SK-N-SH (cell line): ENCODE data around the gene OPRM1. TPM values are rescaled to one million over a fixed set of nuclear protein-coding genes. Genes with fewer than 3 reads are reported as not detected.

ENCODE experiments used
- CTCF ChIA-PET: fragments of 300-600, 350-600 bp; formaldehyde crosslinking; extraction: SDS; loops from one replicate; lab custom pipeline; 2021; lab: Yijun Ruan, JAX
- POLR2A ChIA-PET: fragments of 350-600 bp; sonication (Branson Sonifier 250); formaldehyde crosslinking; extraction: SDS; loops from one replicate; lab custom pipeline; 2020; ENCODE audit warnings: antibody characterized with exemption, inconsistent platforms; lab: Yijun Ruan, JAX
- DNase-seq: peaks from one replicate; pipeline ENCODE4 v3.0.0; 2012
- H2AFZ ChIP-seq: fragments of 200-600 bp; sonication (generic); 2 replicates; pipeline ENCODE4 v1.8.1; 2016; ENCODE audit warnings: antibody characterized with exemption, mild to moderate bottlenecking, low read depth
- H3F3A ChIP-seq: fragments of 200-600 bp; sonication (generic); replicated peaks from 2 replicates; pipeline ENCODE3; 2016; ENCODE audit warnings: antibody characterized with exemption, mild to moderate bottlenecking; ENCODE audit not compliant: insufficient read depth
- H3K27ac ChIP-seq, 2 experiments: fragments of 200-500 bp in 1 of 2; fragments of 200-600 bp in 1 of 2; sonication (Bioruptor generic) in 1 of 2; sonication (generic), shearing (Covaris generic) in 1 of 2; 2 replicates each; pipeline versions ENCODE4 v1.5.1 to v1.6.1; 2014 to 2016; ENCODE audit warnings: low read depth in 2 of 2, inconsistent platforms in 1 of 2, low read length in 1 of 2, mild to moderate bottlenecking in 1 of 2, mixed read lengths in 1 of 2
- H3K27me3 ChIP-seq: fragments of 200-600 bp; sonication (generic), shearing (Covaris generic); 2 replicates; pipeline ENCODE4 v1.6.1; 2016; ENCODE audit warnings: mixed run types; ENCODE audit not compliant: insufficient read depth
- H3K36me3 ChIP-seq, 2 experiments: fragments of 200-500 bp in 1 of 2; fragments of 200-600 bp in 1 of 2; sonication (Bioruptor generic) in 1 of 2; sonication (generic) in 1 of 2; replicated peaks in 1 of 2; 2 replicates each; pipeline versions ENCODE3 to v1.5.1; 2014 to 2016; ENCODE audit warnings: low read length in 1 of 2, mild to moderate bottlenecking in 1 of 2; ENCODE audit not compliant: insufficient read depth in 2 of 2, control insufficient read depth in 1 of 2
- H3K4me1 ChIP-seq, 2 experiments: fragments of 200-500 bp in 1 of 2; fragments of 200-600 bp in 1 of 2; sonication (Bioruptor generic) in 1 of 2; sonication (generic), shearing (Covaris generic) in 1 of 2; 2 replicates each; pipeline versions ENCODE4 v1.5.1 to v1.6.1; 2014 to 2016; ENCODE audit warnings: low read depth in 1 of 2, low read length in 1 of 2, mixed run types in 1 of 2; ENCODE audit not compliant: insufficient read depth in 2 of 2, control insufficient read depth in 1 of 2
- H3K4me2 ChIP-seq: fragments of 200-600 bp; sonication (generic), shearing (Covaris generic); 2 replicates; pipeline ENCODE4 v1.6.1; 2017; ENCODE audit warnings: mixed run types
- H3K4me3 ChIP-seq, 2 experiments: fragments of 200-500 bp in 1 of 2; fragments of 200-600 bp in 1 of 2; sonication (Bioruptor generic) in 1 of 2; sonication (generic), shearing (Covaris generic) in 1 of 2; 2 replicates each; pipeline versions ENCODE4 v1.5.1 to v1.8.1; 2014 to 2016; ENCODE audit warnings: low read depth in 2 of 2, inconsistent platforms in 1 of 2, low read length in 1 of 2, mild to moderate bottlenecking in 1 of 2, mixed read lengths in 1 of 2, moderate library complexity in 1 of 2
- H3K79me2 ChIP-seq: fragments of 200-600 bp; sonication (generic); 2 replicates; pipeline ENCODE4 v1.8.1; 2017; ENCODE audit warnings: mild to moderate bottlenecking; ENCODE audit not compliant: insufficient read depth
- H3K9ac ChIP-seq: fragments of 200-600 bp; sonication (generic); 2 replicates; pipeline ENCODE4 v1.6.1; 2017; ENCODE audit warnings: mixed run types
- H3K9me2 ChIP-seq: fragments of 200-600 bp; sonication (generic); 2 replicates; pipeline ENCODE4 v1.6.1; 2017; ENCODE audit warnings: mixed run types
- H3K9me3 ChIP-seq: fragments of 200-600 bp; sonication (generic); 2 replicates; pipeline ENCODE4 v1.6.1; 2017; ENCODE audit warnings: mixed run types, mild to moderate bottlenecking, moderate library complexity
- H4K20me1 ChIP-seq: fragments of 200-600 bp; sonication (generic); 2 replicates; pipeline ENCODE4 v1.6.1; 2017; ENCODE audit warnings: mild to moderate bottlenecking, mixed run types; ENCODE audit not compliant: insufficient read depth
- CHD2 ChIP-seq: fragments of 150-350 bp; IDR thresholded peaks from 2 replicates; pipeline ENCODE4 v1.6.1; 2018; ENCODE audit warnings: low read length; ENCODE audit not compliant: partially characterized antibody
- CTCF ChIP-seq: fragments of 200-600 bp; sonication (generic); IDR thresholded peaks from 2 replicates; pipeline ENCODE4 v1.6.1; 2017; ENCODE audit warnings: antibody characterized with exemption, mild to moderate bottlenecking, moderate library complexity
- ELF1 ChIP-seq: IDR thresholded peaks from 2 replicates; pipeline ENCODE4 v1.4.0; 2012
- EP300 ChIP-seq, 2 experiments: IDR thresholded peaks; 2 replicates each; pipeline versions ENCODE4 v1.4.0 to v1.6.1; 2012; ENCODE audit warnings: borderline replicate concordance in 1 of 2, low read depth in 1 of 2, low read length in 1 of 2
- EZH2phosphoT487 ChIP-seq: fragments of 200-600 bp; sonication (generic); IDR thresholded peaks from 2 replicates; pipeline ENCODE4 v1.6.1; 2017; ENCODE audit warnings: low read depth, mixed run types, mild to moderate bottlenecking, antibody characterized with exemption, moderate library complexity, borderline replicate concordance
- FOXJ3 ChIP-seq: sonication (generic); formaldehyde crosslinking; IDR thresholded peaks from 2 replicates; pipeline ENCODE4 v1.5.1; 2020; ENCODE audit warnings: mild to moderate bottlenecking, missing genetic modification reagents
- FOXM1 ChIP-seq: IDR thresholded peaks from 2 replicates; pipeline ENCODE4 v1.4.0; 2012; ENCODE audit warnings: low read depth, mild to moderate bottlenecking
- GATA2 ChIP-seq: sonication (generic); formaldehyde crosslinking; IDR thresholded peaks from 2 replicates; pipeline ENCODE4 v1.5.0; 2020; ENCODE audit warnings: mild to moderate bottlenecking, missing genetic modification reagents
- IRF3 ChIP-seq: fragments of 150-350 bp; IDR thresholded peaks from 2 replicates; pipeline ENCODE4 v1.6.1; 2016; ENCODE audit warnings: mild to moderate bottlenecking, low read depth, low read length
- JUND ChIP-seq: IDR thresholded peaks from 2 replicates; pipeline ENCODE4 v1.4.0; 2012
- MEF2A ChIP-seq: IDR thresholded peaks from 2 replicates; pipeline ENCODE4 v1.4.0; 2012; ENCODE audit warnings: low read depth, borderline replicate concordance
- NRF1 ChIP-seq: IDR thresholded peaks from 2 replicates; pipeline ENCODE4 v1.6.1; 2012; ENCODE audit warnings: low read depth, mild to moderate bottlenecking, low read length
- RAD21 ChIP-seq: IDR thresholded peaks from 2 replicates; pipeline ENCODE4 v1.6.1; 2012; ENCODE audit warnings: mild to moderate bottlenecking, low read length
- RCOR1 ChIP-seq: fragments of 150-350 bp; IDR thresholded peaks from 2 replicates; pipeline ENCODE4 v1.6.1; 2017; ENCODE audit warnings: antibody characterized with exemption, low read length
- RFX5 ChIP-seq: IDR thresholded peaks from 2 replicates; pipeline ENCODE4 v1.6.1; 2012; ENCODE audit warnings: mild to moderate bottlenecking, improper control_type of control experiment, low read length
- RXRA ChIP-seq: IDR thresholded peaks from 2 replicates; pipeline ENCODE4 v1.4.0; 2012; ENCODE audit warnings: low read depth, mild to moderate bottlenecking, borderline replicate concordance
- SMC3 ChIP-seq: IDR thresholded peaks from 2 replicates; pipeline ENCODE4 v1.6.1; 2012; ENCODE audit warnings: low read depth, low read length, improper control_type of control experiment
- TAF1 ChIP-seq: IDR thresholded peaks from 2 replicates; pipeline ENCODE4 v1.6.1; 2012; ENCODE audit warnings: low read depth, mild to moderate bottlenecking, low read length, moderate library complexity, borderline replicate concordance
- TCF12 ChIP-seq: IDR thresholded peaks from 2 replicates; pipeline ENCODE4 v1.4.0; 2012
- WGBS: methylation state at CpG from one replicate; pipeline ENCODE4 v1.1.6; 2017; ENCODE audit warnings: low lambda C conversion rate; 5-methylcytosine and 5-hydroxymethylcytosine counted together
- polyA plus RNA-seq, 3 experiments: library from polyadenylated mRNA; depleted of rRNA; stranded (reverse); fragments of >200 nt; gene quantifications; 2 replicates each; pipeline ENCODE4 v1.2.3, GENCODE V29; 2012
- TF ChIP-seq, protein P1 (sequence below): IDR thresholded peaks from 2 replicates; pipeline ENCODE4 v1.4.0; 2012; ENCODE audit warnings: low read depth
- TF ChIP-seq, protein P2 (sequence below): IDR thresholded peaks from 2 replicates; pipeline ENCODE4; 2012
- TF ChIP-seq, protein P3 (sequence below): IDR thresholded peaks from 2 replicates; pipeline ENCODE4 v1.4.0; 2012; ENCODE audit warnings: low read depth, borderline replicate concordance

OPRM1 gene
- polyA plus RNA-seq, 1 of the 3 experiments (the other 2 are of a cell fraction) = 0.15 TPM

DNA sequence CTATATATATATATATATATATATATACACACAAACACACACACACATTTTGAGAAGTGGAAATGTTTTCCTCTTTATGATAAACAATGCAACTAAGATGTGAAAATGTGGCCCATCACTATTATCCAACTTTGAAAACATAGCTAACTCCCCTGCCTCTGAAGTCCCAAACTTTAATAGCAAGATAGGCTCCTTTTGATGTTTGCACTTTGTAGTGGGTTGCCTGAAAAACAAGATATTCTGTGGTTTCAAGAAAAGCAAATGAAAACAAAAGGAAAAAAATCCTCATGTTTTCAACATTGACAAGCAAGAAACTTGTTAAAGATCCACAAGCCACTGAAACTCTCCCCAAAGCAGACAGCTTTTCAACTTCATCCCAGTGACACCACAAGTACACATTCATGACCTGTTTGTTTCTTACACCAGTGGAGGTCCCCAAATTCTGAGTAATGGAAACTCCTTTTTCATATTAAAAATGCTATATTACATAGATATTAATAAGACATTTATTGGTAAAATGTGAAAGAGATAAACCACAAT is 227.6 kb downstream of the OPRM1 start:
- H3K79me2 ChIP-seq = no peaks in the 10 kb centered on the region
- H3K9ac ChIP-seq = no peak overlapping the region
- H3K9me2 ChIP-seq = no peaks in the 10 kb centered on the region
- no peaks in the 10 kb centered on the region for H4K20me1 ChIP-seq
- no peak for DNase-seq
- no peaks in the 10 kb centered on the region for H3K27me3 ChIP-seq
- no peaks in the 10 kb centered on the region for H3F3A ChIP-seq
- no peak overlapping the region for H3K4me3 ChIP-seq
- no peak for TF ChIP-seq RAD21
- TF ChIP-seq EZH2phosphoT487 = no peak
- no peak for TF ChIP-seq EP300 (IDR thresholded peaks at IDR 0.05; ENCODE audit: borderline replicate concordance in 1 of 2, low read depth in 1 of 2, low read length in 1 of 2)
- TF ChIP-seq TCF12 = no peak
- no peak for TF ChIP-seq GATA2
- TF ChIP-seq SMC3 = no peak
- CTCF ChIA-PET = interaction anchor here (1.5 to 3.6 kb wide), 2 partner anchors 11 to 19 kb away, joined by 3 to 19 read pairs; no protein-coding TSS in a partner anchor
- H2AFZ ChIP-seq = no peak overlapping the region
- no peak overlapping the region for H3K27ac ChIP-seq
- H3K9me3 ChIP-seq = no peaks in the 10 kb centered on the region
- POLR2A ChIA-PET = no interaction called here
- H3K36me3 ChIP-seq = no peaks in the 10 kb centered on the region
- no peak overlapping the region for H3K4me2 ChIP-seq
- H3K4me1 ChIP-seq = no peaks in the 10 kb centered on the region

- no peaks in the 10 kb centered on the region for H3K9me2 ChIP-seq
- ChIA-PET CTCF (interaction anchor here (3.6 kb wide), 1 partner anchor 10 kb away, joined by 19 read pairs; no protein-coding TSS in a partner anchor), POLR2A (no interaction called here)
- TF ChIP-seq, protein P1, sequence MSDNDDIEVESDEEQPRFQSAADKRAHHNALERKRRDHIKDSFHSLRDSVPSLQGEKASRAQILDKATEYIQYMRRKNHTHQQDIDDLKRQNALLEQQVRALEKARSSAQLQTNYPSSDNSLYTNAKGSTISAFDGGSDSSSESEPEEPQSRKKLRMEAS = no peak
- no peak for TF ChIP-seq RFX5
- TF ChIP-seq IRF3 = no peak
- no peak for TF ChIP-seq NRF1
- TF ChIP-seq ELF1 = no peak
- no peak for TF ChIP-seq MEF2A
- no peak for TF ChIP-seq FOXJ3
- no peak for TF ChIP-seq RCOR1
- TF ChIP-seq CTCF = no peak
- no peak for TF ChIP-seq EP300 (IDR thresholded peaks at IDR 0.05; ENCODE audit: borderline replicate concordance in 1 of 2, low read depth in 1 of 2, low read length in 1 of 2)
- no peak for TF ChIP-seq EZH2phosphoT487
- TF ChIP-seq, protein P2, sequence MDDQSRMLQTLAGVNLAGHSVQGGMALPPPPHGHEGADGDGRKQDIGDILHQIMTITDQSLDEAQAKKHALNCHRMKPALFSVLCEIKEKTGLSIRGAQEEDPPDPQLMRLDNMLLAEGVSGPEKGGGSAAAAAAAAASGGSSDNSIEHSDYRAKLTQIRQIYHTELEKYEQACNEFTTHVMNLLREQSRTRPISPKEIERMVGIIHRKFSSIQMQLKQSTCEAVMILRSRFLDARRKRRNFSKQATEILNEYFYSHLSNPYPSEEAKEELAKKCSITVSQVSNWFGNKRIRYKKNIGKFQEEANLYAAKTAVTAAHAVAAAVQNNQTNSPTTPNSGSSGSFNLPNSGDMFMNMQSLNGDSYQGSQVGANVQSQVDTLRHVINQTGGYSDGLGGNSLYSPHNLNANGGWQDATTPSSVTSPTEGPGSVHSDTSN = no peak
- TF ChIP-seq FOXM1 = no peak
- no peak for TF ChIP-seq JUND
- TF ChIP-seq, protein P3, sequence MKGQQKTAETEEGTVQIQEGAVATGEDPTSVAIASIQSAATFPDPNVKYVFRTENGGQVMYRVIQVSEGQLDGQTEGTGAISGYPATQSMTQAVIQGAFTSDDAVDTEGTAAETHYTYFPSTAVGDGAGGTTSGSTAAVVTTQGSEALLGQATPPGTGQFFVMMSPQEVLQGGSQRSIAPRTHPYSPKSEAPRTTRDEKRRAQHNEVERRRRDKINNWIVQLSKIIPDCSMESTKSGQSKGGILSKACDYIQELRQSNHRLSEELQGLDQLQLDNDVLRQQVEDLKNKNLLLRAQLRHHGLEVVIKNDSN = no peak
- TF ChIP-seq TAF1 = no peak
- no peak for TF ChIP-seq RXRA
- no peak for TF ChIP-seq CHD2
- H3K4me1 ChIP-seq = no peaks in the 10 kb centered on the region
- no peaks in the 10 kb centered on the region for H3K9me3 ChIP-seq
- H3K36me3 ChIP-seq = no peaks in the 10 kb centered on the region
- no peaks in the 10 kb centered on the region for H3F3A ChIP-seq
- no peak for DNase-seq
- H3K9ac ChIP-seq = no peak overlapping the region
- WGBS = 20% methylated on average over 3 of the region's 3 CpGs
- H3K27ac ChIP-seq = no peak overlapping the region
- no peaks in the 10 kb centered on the region for H4K20me1 ChIP-seq
- no peaks in the 10 kb centered on the region for H3K27me3 ChIP-seq
- H2AFZ ChIP-seq = no peak overlapping the region
- H3K4me2 ChIP-seq = no peak overlapping the region
- H3K4me3 ChIP-seq = no peak overlapping the region
- no peaks in the 10 kb centered on the region for H3K79me2 ChIP-seq
These were observed 228.6 kb downstream of the OPRM1 start for GRCh38 chr6:154267508-154268106.
